Measurements from ENCODE around the gene MTRF1. TPM values are rescaled to one million over a fixed set of nuclear protein-coding genes. Genes with fewer than 3 reads are reported as not detected.

Gene MTRF1
- total and polyA plus RNA-seq, 10 donors: 10.6 to 17.8 (median 16.1) TPM

- H3K27ac ChIP-seq: no peak overlapping the region
- no peaks in the 10 kb centered on the region for H3K27me3 ChIP-seq (replicated peaks in 1 of 7)
- H3K4me1 ChIP-seq: no peaks in the 10 kb centered on the region
- H3K9me3 ChIP-seq: peaks cover 0 to 40% (median 16%) of the 10 kb centered on the region in 8 donors
- TF ChIP-seq POLR2AphosphoS5 (IDR thresholded peaks at IDR 0.05) (no peak), POLR2A (IDR thresholded peaks at IDR 0.05) (no peak), CTCF (IDR thresholded peaks at IDR 0.05 in 8 of 11, conservative IDR thresholded peaks at IDR 0.05 in 3 of 11) (no peak)
- intact Hi-C loops (cut with DNase I; ENCODE audit: low total_unique reads): no loop called here
- 94 to 97% (median 95%) methylated on average over 7 of the region's 7 CpGs for WGBS, 5 donors
- H3K36me3 ChIP-seq: no peaks in the 10 kb centered on the region
- DNase-seq: no peak
- no peak overlapping the region for H3K4me3 ChIP-seq
These were observed 27.9 kb upstream of the MTRF1 start for GRCh38 chr13:41291246-41291645.

GRCh38 chr13:41289463-41289881 is 26.1 kb upstream of the MTRF1 start:
- Histone ChIP-seq H3K27ac (no peak overlapping the region), H3K4me3 (no peak overlapping the region), H3K27me3 (replicated peaks in 1 of 7) (no peaks in the 10 kb centered on the region), H3K4me1 (no peaks in the 10 kb centered on the region), H3K9me3 (peaks cover 0 to 34% (median 16%) of the 10 kb centered on the region in 8 donors), H3K36me3 (no peaks in the 10 kb centered on the region)
- intact Hi-C loops (cut with DNase I; ENCODE audit: low total_unique reads): no loop called here
- WGBS, 5 donors: 76 to 91% (median 82%) methylated on average over 10 of the region's 10 CpGs
- TF ChIP-seq POLR2AphosphoS5 (IDR thresholded peaks at IDR 0.05) (no peak), CTCF (IDR thresholded peaks at IDR 0.05 in 8 of 11, conservative IDR thresholded peaks at IDR 0.05 in 3 of 11) (no peak), POLR2A (IDR thresholded peaks at IDR 0.05) (no peak)
- DNase-seq: no peak

GRCh38 chr13:41286370-41286769 is 23.0 kb upstream of the MTRF1 start:
- TF ChIP-seq POLR2AphosphoS5 (IDR thresholded peaks at IDR 0.05) (no peak), CTCF (IDR thresholded peaks at IDR 0.05 in 8 of 11, conservative IDR thresholded peaks at IDR 0.05 in 3 of 11) (no peak), POLR2A (IDR thresholded peaks at IDR 0.05) (no peak)
- H3K27ac ChIP-seq: no peak overlapping the region
- H3K27me3 ChIP-seq (replicated peaks in 1 of 7): no peaks in the 10 kb centered on the region
- 77 to 90% (median 85%) methylated on average over 5 of the region's 5 CpGs for WGBS, 5 donors
- H3K36me3 ChIP-seq: no peaks in the 10 kb centered on the region
- H3K4me1 ChIP-seq: peaks cover 0 to 7% (median 0%) of the 10 kb centered on the region in 6 donors
- peaks cover 0 to 3% (median 0%) of the 10 kb centered on the region in 8 donors for H3K9me3 ChIP-seq
- no peak overlapping the region for H3K4me3 ChIP-seq
- DNase-seq: no peak
- intact Hi-C loops (cut with DNase I; ENCODE audit: low total_unique reads): no loop called here

GRCh38 chr13:41284512-41285288 is 21.3 kb upstream of the MTRF1 start:
- no peak for DNase-seq
- H3K9me3 ChIP-seq: no peaks in the 10 kb centered on the region
- no peak overlapping the region for H3K4me3 ChIP-seq
- no peaks in the 10 kb centered on the region for H3K36me3 ChIP-seq
- WGBS, 5 donors: 95 to 96% (median 95%) methylated on average over 12 to 13 of the region's 13 CpGs
- no peaks in the 10 kb centered on the region for H3K27me3 ChIP-seq (replicated peaks in 1 of 7)
- no peak overlapping the region for H3K27ac ChIP-seq
- peaks cover 0 to 7% (median 0%) of the 10 kb centered on the region in 6 donors for H3K4me1 ChIP-seq
- TF ChIP-seq CTCF (IDR thresholded peaks at IDR 0.05 in 8 of 11, conservative IDR thresholded peaks at IDR 0.05 in 3 of 11): no peak
- TF ChIP-seq POLR2A (IDR thresholded peaks at IDR 0.05): no peak
- no peak for TF ChIP-seq POLR2AphosphoS5 (IDR thresholded peaks at IDR 0.05)
- intact Hi-C loops (cut with DNase I; ENCODE audit: low total_unique reads): no loop called here

Measured in spleen (tissue), 11 donors.